Sigmoid colon (tissue), 7 donors: Measurements from ENCODE around the gene MAP1LC3C. TPM values are rescaled to one million over a fixed set of nuclear protein-coding genes. Genes with fewer than 3 reads are reported as not detected.

Experiments
- DNase-seq: peaks from one replicate; pipeline ENCODE4 v3.0.0-alpha.2; 2019
- H3K27ac ChIP-seq, 4 donors: fragments of 200-600 bp; sonication (generic); one replicate each; pipeline ENCODE4 v1.5.1; 2016 to 2019; ENCODE audit warnings: mild to moderate bottlenecking in 1 of 4
- H3K27me3 ChIP-seq, 3 donors: fragments of 200-600 bp; sonication (generic); one replicate each; pipeline ENCODE4 v1.5.1; 2019; ENCODE audit warnings: mild to moderate bottlenecking in 1 of 3
- H3K36me3 ChIP-seq, 4 donors: fragments of 200-600 bp; sonication (generic); one replicate each; pipeline ENCODE4 v1.5.1; 2016 to 2019
- H3K4me1 ChIP-seq, 4 donors: fragments of 200-600 bp; sonication (generic); one replicate each; pipeline ENCODE4 v1.5.1; 2017 to 2019
- H3K4me3 ChIP-seq, 4 donors: fragments of 200-600 bp; sonication (generic); one replicate each; pipeline ENCODE4 v1.5.1; 2017 to 2019; ENCODE audit warnings: mild to moderate bottlenecking in 2 of 4, moderate library complexity in 1 of 4
- H3K9me3 ChIP-seq, 4 donors: fragments of 200-600 bp in 3 of 4; sonication (generic) in 3 of 4; one replicate each; pipeline versions ENCODE4 v1.5.1 to v1.6.1; 2013 to 2019
- CTCF ChIP-seq, 4 experiments: fragments of 450-650 bp in 3 of 4; fragments of 200-600 bp in 1 of 4; IDR thresholded peaks; one replicate each; pipeline ENCODE4 v1.5.1; 2016 to 2019; ENCODE audit warnings: antibody characterized with exemption in 4 of 4, mild to moderate bottlenecking in 3 of 4, moderate library complexity in 2 of 4
- EP300 ChIP-seq, 4 donors: sonication (generic); formaldehyde crosslinking; IDR thresholded peaks; one replicate each; pipeline ENCODE4 v1.6.1; 2017; ENCODE audit warnings: antibody characterized with exemption in 4 of 4
- POLR2A ChIP-seq, 2 donors: fragments of 450-650 bp; IDR thresholded peaks; one replicate each; pipeline ENCODE4 v1.6.1; 2016; ENCODE audit warnings: antibody characterized with exemption in 2 of 2, mild to moderate bottlenecking in 2 of 2, moderate library complexity in 2 of 2
- POLR2AphosphoS5 ChIP-seq, 4 donors: sonication (generic); formaldehyde crosslinking; IDR thresholded peaks; one replicate each; pipeline ENCODE4 v1.6.1; 2017; ENCODE audit warnings: antibody characterized with exemption in 4 of 4
- WGBS, 2 donors: extraction: QIAGEN DNeasy Blood & Tissue Kit; methylation state at CpG; one replicate each; pipeline ENCODE4 v1.1.7; 2013; 5-methylcytosine and 5-hydroxymethylcytosine counted together
- intact Hi-C: fragments of 100-400 bp; cut with DNase I; formaldehyde crosslinking; loops from one replicate; pipeline ENCODE4 v1.15.1; 2023
- polyA plus RNA-seq, 3 donors: library from polyadenylated mRNA; stranded (reverse); fragments of 200-250 nt; gene quantifications; one replicate each; pipeline ENCODE4 v1.2.3, GENCODE V29; 2013
- total RNA-seq, 4 donors: library from RNA; depleted of rRNA; stranded (reverse); fragments of >200 nt; gene quantifications; one replicate each; pipeline ENCODE4 v1.1.0, GENCODE V29; 2016
- donor health status: healthy with polysubstance abuse.
- donor health status: Bipolar disorder and iron deficiency.
- donor health status: healthy.

Gene MAP1LC3C
- total and polyA plus RNA-seq, 7 donors: 1.3 to 8.1 (median 5.0) TPM; not detected in 2

GRCh38 chr1:241968611-241969010 is 30.3 kb downstream of the MAP1LC3C start:
- DNase-seq: no peak
- Histone ChIP-seq H3K36me3 (no peaks in the 10 kb centered on the region), H3K27ac (no peak overlapping the region), H3K4me3 (no peak overlapping the region), H3K9me3 (no peaks in the 10 kb centered on the region), H3K27me3 (no peaks in the 10 kb centered on the region), H3K4me1 (no peaks in the 10 kb centered on the region)
- intact Hi-C loops: no loop called here
- TF ChIP-seq POLR2AphosphoS5 (IDR thresholded peaks at IDR 0.05) (no peak), CTCF (IDR thresholded peaks at IDR 0.05) (no peak), EP300 (IDR thresholded peaks at IDR 0.05) (no peak), POLR2A (IDR thresholded peaks at IDR 0.05) (no peak)
- 38 to 78% methylated on average over 4 of the region's 4 CpGs for WGBS, 2 donors

- Histone ChIP-seq H3K27ac (no peak overlapping the region), H3K27me3 (no peaks in the 10 kb centered on the region), H3K36me3 (no peaks in the 10 kb centered on the region), H3K9me3 (no peaks in the 10 kb centered on the region), H3K4me3 (no peak overlapping the region), H3K4me1 (no peaks in the 10 kb centered on the region)
- DNase-seq: no peak
- WGBS, 2 donors: 73 to 74% methylated on average over 8 of the region's 8 CpGs
- intact Hi-C loops: no loop called here
- TF ChIP-seq POLR2AphosphoS5 (IDR thresholded peaks at IDR 0.05): no peak
- no peak for TF ChIP-seq EP300 (IDR thresholded peaks at IDR 0.05)
These were observed 34.2 kb downstream of the MAP1LC3C start for GRCh38 chr1:241964550-241965282.

GRCh38 chr1:241963722-241964121 is 35.2 kb downstream of the MAP1LC3C start:
- Histone ChIP-seq H3K36me3 (no peaks in the 10 kb centered on the region), H3K27ac (no peak overlapping the region), H3K27me3 (no peaks in the 10 kb centered on the region), H3K4me3 (no peak overlapping the region), H3K4me1 (no peaks in the 10 kb centered on the region), H3K9me3 (no peaks in the 10 kb centered on the region)
- TF ChIP-seq POLR2AphosphoS5 (IDR thresholded peaks at IDR 0.05) (no peak), CTCF (IDR thresholded peaks at IDR 0.05) (no peak), POLR2A (IDR thresholded peaks at IDR 0.05) (no peak), EP300 (IDR thresholded peaks at IDR 0.05) (no peak)
- intact Hi-C loops: no loop called here
- no peak for DNase-seq

- WGBS, 2 donors: 71 to 85% methylated on average over 2 of the region's 2 CpGs
- Histone ChIP-seq H3K4me1 (no peaks in the 10 kb centered on the region), H3K36me3 (no peaks in the 10 kb centered on the region), H3K27me3 (no peaks in the 10 kb centered on the region), H3K4me3 (no peak overlapping the region), H3K9me3 (no peaks in the 10 kb centered on the region), H3K27ac (no peak overlapping the region)
- TF ChIP-seq POLR2AphosphoS5 (IDR thresholded peaks at IDR 0.05) (no peak), POLR2A (IDR thresholded peaks at IDR 0.05) (no peak), CTCF (IDR thresholded peaks at IDR 0.05) (no peak), EP300 (IDR thresholded peaks at IDR 0.05) (no peak)
- no peak for DNase-seq
- intact Hi-C loops: no loop called here
These were observed 36.7 kb downstream of the MAP1LC3C start for GRCh38 chr1:241962153-241962552.

GRCh38 chr1:241957692-241958494 is 41.0 kb downstream of the MAP1LC3C start, which contains the start of gene BECN2:
Gene BECN2 (plus strand): TSS chr1:241957767. CDS start chr1:241957767, 0 bp downstream.
- no peak within 1 kb of the TSS for H3K4me3 ChIP-seq
- H3K9me3 ChIP-seq: no peaks in the 10 kb centered on the region
- TF ChIP-seq POLR2AphosphoS5 (IDR thresholded peaks at IDR 0.05): no peak
- no peak for TF ChIP-seq CTCF (IDR thresholded peaks at IDR 0.05)
- TF ChIP-seq POLR2A (IDR thresholded peaks at IDR 0.05): no peak
- no peak for TF ChIP-seq EP300 (IDR thresholded peaks at IDR 0.05)
- no peak within 1 kb of the TSS for H3K27ac ChIP-seq
- H3K27me3 ChIP-seq: no peaks in the 10 kb centered on the region
- H3K36me3 ChIP-seq: no peaks in the 10 kb centered on the region
- DNase-seq: no peak
- WGBS, 2 donors: 90 to 92% methylated on average over 33 of the region's 33 CpGs
- intact Hi-C loops: no loop called here
- H3K4me1 ChIP-seq: no peaks in the 10 kb centered on the region
